H1 (cell line): Measurements from ENCODE around the gene COLEC11.

Source experiments
- SIRT6 ChIP-seq: IDR thresholded peaks from one replicate; pipeline ENCODE4 v1.7.1; 2012; ENCODE audit warnings: low read length, inconsistent platforms
- TAF7 ChIP-seq: optimal IDR thresholded peaks from 2 replicates; pipeline ENCODE3; 2011; ENCODE audit warnings: low read depth, mild to moderate bottlenecking, inconsistent platforms, low read length, moderate library complexity, borderline replicate concordance
- TF ChIP-seq, protein P1 (sequence below), 3 experiments: IDR thresholded peaks; 1 replicate in 2 of 3; 2 replicates in 1 of 3; pipeline versions ENCODE4 v1.5.1 to v1.6.1; 2011; ENCODE audit warnings: low read length in 3 of 3, mild to moderate bottlenecking in 3 of 3, inconsistent platforms in 2 of 3, low read depth in 1 of 3, moderate library complexity in 1 of 3; ENCODE audit not compliant: insufficient read depth in 1 of 3; ENCODE audit errors: control extremely low read depth in 1 of 3

DNA sequence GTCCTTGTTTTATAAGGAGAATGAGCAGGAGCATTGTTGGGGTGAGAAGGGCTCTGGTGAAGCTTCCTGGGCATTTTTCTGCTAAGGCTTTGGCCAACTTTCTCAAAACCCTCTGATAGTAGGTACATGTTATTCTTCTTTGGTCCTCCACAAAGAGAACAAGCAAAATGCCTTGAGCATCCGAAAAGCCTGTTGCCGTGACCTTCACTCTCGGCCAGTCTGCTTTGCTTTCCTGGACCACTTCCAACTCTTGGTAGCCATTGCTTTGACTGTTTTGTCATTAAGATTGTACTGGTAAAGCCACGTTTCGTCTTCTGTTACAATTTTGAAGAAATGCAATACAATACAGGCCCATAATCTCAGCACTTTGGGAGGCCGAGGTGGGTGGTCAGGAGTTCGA lies 35.7 kb downstream of the COLEC11 start:
- TF ChIP-seq SIRT6 (no peak), TAF7 (no peak)
- TF ChIP-seq, protein P1, sequence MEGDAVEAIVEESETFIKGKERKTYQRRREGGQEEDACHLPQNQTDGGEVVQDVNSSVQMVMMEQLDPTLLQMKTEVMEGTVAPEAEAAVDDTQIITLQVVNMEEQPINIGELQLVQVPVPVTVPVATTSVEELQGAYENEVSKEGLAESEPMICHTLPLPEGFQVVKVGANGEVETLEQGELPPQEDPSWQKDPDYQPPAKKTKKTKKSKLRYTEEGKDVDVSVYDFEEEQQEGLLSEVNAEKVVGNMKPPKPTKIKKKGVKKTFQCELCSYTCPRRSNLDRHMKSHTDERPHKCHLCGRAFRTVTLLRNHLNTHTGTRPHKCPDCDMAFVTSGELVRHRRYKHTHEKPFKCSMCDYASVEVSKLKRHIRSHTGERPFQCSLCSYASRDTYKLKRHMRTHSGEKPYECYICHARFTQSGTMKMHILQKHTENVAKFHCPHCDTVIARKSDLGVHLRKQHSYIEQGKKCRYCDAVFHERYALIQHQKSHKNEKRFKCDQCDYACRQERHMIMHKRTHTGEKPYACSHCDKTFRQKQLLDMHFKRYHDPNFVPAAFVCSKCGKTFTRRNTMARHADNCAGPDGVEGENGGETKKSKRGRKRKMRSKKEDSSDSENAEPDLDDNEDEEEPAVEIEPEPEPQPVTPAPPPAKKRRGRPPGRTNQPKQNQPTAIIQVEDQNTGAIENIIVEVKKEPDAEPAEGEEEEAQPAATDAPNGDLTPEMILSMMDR (IDR thresholded peaks at IDR 0.05; ENCODE audit: control extremely low read depth in 1 of 3, insufficient read depth in 1 of 3, low read depth in 1 of 3, low read length in 3 of 3) = no peak
